HL-60 (cell line): Measurements from ENCODE around the gene CARM1.

Experiments used
- DNase-seq, 2 experiments: peaks; one replicate each; pipeline ENCODE4 v3.0.0-alpha.2; 2010 to 2020; ENCODE audit warnings: low read depth in 1 of 2, low spot score in 1 of 2
- H3K27ac ChIP-seq: fragments of 250-450 bp; sonication (Bioruptor Pico); replicated peaks from 2 replicates; pipeline ENCODE4 v1.5.1; 2020; ENCODE audit warnings: mild to moderate bottlenecking, moderate library complexity
- H3K27me3 ChIP-seq: fragments of 250-450 bp; sonication (Bioruptor Pico); 2 replicates; pipeline ENCODE4 v1.5.1; 2021; ENCODE audit warnings: mild to moderate bottlenecking, moderate library complexity; ENCODE audit not compliant: insufficient read depth, poor library complexity, severe bottlenecking
- H3K4me3 ChIP-seq: replicated peaks from 2 replicates; pipeline ENCODE4 v1.5.1; 2011; ENCODE audit warnings: mild to moderate bottlenecking, control low read depth, low read length; ENCODE audit not compliant: insufficient read depth
- CTCF ChIP-seq: IDR thresholded peaks from one replicate; pipeline ENCODE4 v1.5.1; 2011; ENCODE audit warnings: low read length, control low read depth, inconsistent platforms; ENCODE audit not compliant: insufficient read depth
- GABPA ChIP-seq: IDR thresholded peaks from 2 replicates; pipeline ENCODE4 v1.6.1; 2012; ENCODE audit warnings: low read depth
- POLR2AphosphoS5 ChIP-seq: IDR thresholded peaks from 2 replicates; pipeline ENCODE4 v1.6.1; 2012; ENCODE audit warnings: low read depth
- REST ChIP-seq: IDR thresholded peaks from 2 replicates; pipeline ENCODE4 v1.6.1; 2012; ENCODE audit warnings: low read depth; ENCODE audit not compliant: insufficient replicate concordance
- SPI1 ChIP-seq: IDR thresholded peaks from 2 replicates; pipeline ENCODE4 v1.6.1; 2012; ENCODE audit warnings: low read depth, mild to moderate bottlenecking, borderline replicate concordance

CARM1 gene

GRCh38 chr19:10927730-10928562 is 56.6 kb downstream of the CARM1 start:
- DNase-seq, result peak; percentile 42 to 51
- peak overlapping the region; percentile 76 for H3K27ac ChIP-seq
- peak overlapping the region; percentile 98 for H3K4me3 ChIP-seq
- TF ChIP-seq SPI1 (peak; percentile 50; the same call in 1 of the 2 replicates), POLR2AphosphoS5 (no peak)
- no peaks in the 10 kb centered on the region for H3K27me3 ChIP-seq

- Histone ChIP-seq H3K4me3 (peak within 1 kb of the TSS; percentile 98), H3K27me3 (no peaks in the 10 kb centered on the region), H3K27ac (peak within 1 kb of the TSS; percentile 76)
- TF ChIP-seq SPI1 (peak; percentile 21; the same call in 1 of the 2 replicates), POLR2AphosphoS5 (peak; percentile 62; the same call in 1 of the 2 replicates), GABPA (peak; percentile 99), REST (no peak)
- peak; percentile 92 to 99 for DNase-seq
These were observed 57.4 kb downstream of the CARM1 start, which contains the start of the genes TIMM29 and YIPF2 for GRCh38 chr19:10928563-10929401. Gene TIMM29 (plus strand): TSS chr19:10928811. CDS start chr19:10928823, 12 bp downstream. Gene YIPF2 (minus strand): TSS chr19:10928639. CDS start chr19:10928410, 229 bp downstream.

- peak in 1 of 2 experiments; percentile 36 for DNase-seq
- H3K27ac ChIP-seq, result peak overlapping the region; percentile 76
- H3K27me3 ChIP-seq, result no peaks in the 10 kb centered on the region
- TF ChIP-seq POLR2AphosphoS5 (no peak), GABPA (no peak), CTCF (no peak), REST (no peak), SPI1 (no peak)
- H3K4me3 ChIP-seq, result peak overlapping the region; percentile 98
These were observed 58.0 kb downstream of the CARM1 start for GRCh38 chr19:10929402-10929794.

GRCh38 chr19:10935371-10936059 is 64.2 kb downstream of the CARM1 start:
- no peak for DNase-seq
- no peak overlapping the region for H3K27ac ChIP-seq

More at GRCh38 chr19:10935371-10936059, 64.2 kb downstream of the CARM1 start:
- TF ChIP-seq REST (no peak), POLR2AphosphoS5 (no peak), SPI1 (no peak), CTCF (no peak), GABPA (no peak)
- no peak overlapping the region for H3K4me3 ChIP-seq
- H3K27me3 ChIP-seq, result no peaks in the 10 kb centered on the region
